Smooth muscle cell (in vitro differentiated cells): ENCODE results near the gene C16orf74. TPM values are rescaled to one million over a fixed set of nuclear protein-coding genes. Genes with fewer than 3 reads are reported as not detected.

Source experiments
- DNase-seq: peaks from one replicate; lab custom pipeline; 2025; ENCODE audit not compliant: unreplicated experiment; lab: John Stamatoyannopoulos, UW
- H2AFZ ChIP-seq: fragments of 200-600 bp; sonication (generic); 2 replicates; pipeline ENCODE4 v1.6.0; 2016; ENCODE audit warnings: antibody characterized with exemption, low read depth, mild to moderate bottlenecking
- H3F3A ChIP-seq: fragments of 200-600 bp; sonication (generic); 2 replicates; pipeline ENCODE4 v1.6.0; 2017; ENCODE audit warnings: antibody characterized with exemption, low read depth
- H3K27ac ChIP-seq: fragments of 200-600 bp; sonication (generic); 2 replicates; pipeline ENCODE4 v1.5.1; 2016; ENCODE audit warnings: low read depth, mild to moderate bottlenecking
- H3K27me3 ChIP-seq: fragments of 200-600 bp; sonication (generic); 2 replicates; pipeline ENCODE4 v1.6.1; 2016; ENCODE audit warnings: low read depth, mild to moderate bottlenecking
- H3K36me3 ChIP-seq: fragments of 200-600 bp; sonication (generic); 2 replicates; pipeline ENCODE4 v1.5.1; 2016; ENCODE audit warnings: low read depth
- H3K4me1 ChIP-seq: fragments of 200-600 bp; sonication (generic); 2 replicates; pipeline ENCODE4 v1.5.1; 2016; ENCODE audit warnings: low read depth
- H3K4me2 ChIP-seq: fragments of 200-600 bp; sonication (generic); 2 replicates; pipeline ENCODE4 v1.6.0; 2016; ENCODE audit warnings: mild to moderate bottlenecking
- H3K4me3 ChIP-seq: fragments of 200-600 bp; sonication (generic); 2 replicates; pipeline ENCODE4 v1.5.1; 2016; ENCODE audit warnings: mild to moderate bottlenecking
- H3K79me2 ChIP-seq: fragments of 200-600 bp; sonication (generic); 2 replicates; pipeline ENCODE4 v1.6.0; 2016; ENCODE audit warnings: low read depth, mild to moderate bottlenecking
- H3K9ac ChIP-seq: fragments of 200-600 bp; sonication (generic); 2 replicates; pipeline ENCODE4 v1.6.0; 2016; ENCODE audit warnings: low read depth
- H3K9me3 ChIP-seq: fragments of 200-600 bp; sonication (generic); replicated peaks from 2 replicates; pipeline ENCODE4 v1.5.1; 2016; ENCODE audit warnings: low read depth
- H4K20me1 ChIP-seq: fragments of 200-600 bp; sonication (generic); 2 replicates; pipeline ENCODE4 v1.6.0; 2016; ENCODE audit warnings: low read depth
- CTCF ChIP-seq: fragments of 200-600 bp; sonication (generic); IDR thresholded peaks from 2 replicates; pipeline ENCODE4 v1.5.1; 2017; ENCODE audit warnings: borderline replicate concordance, mild to moderate bottlenecking, antibody characterized with exemption; ENCODE audit not compliant: insufficient read depth, poor library complexity, severe bottlenecking
- WGBS: methylation state at CpG from one replicate; pipeline ENCODE4 v1.1.7; 2016; ENCODE audit warnings: low lambda C conversion rate; 5-methylcytosine and 5-hydroxymethylcytosine counted together
- polyA plus RNA-seq: library from polyadenylated mRNA; unstranded; fragments of >200 nt; fragmentation: Nextera tagmentation; extraction: Ambion mirVana; gene quantifications from 2 replicates; pipeline ENCODE4 v1.2.1, GENCODE V29; 2016
- total RNA-seq: library from RNA; depleted of rRNA; stranded (reverse); fragments of >200 nt; gene quantifications from 2 replicates; pipeline ENCODE4 v1.2.3, GENCODE V29; 2014

C16orf74 gene
- total and polyA plus RNA-seq, 2 experiments from 2014 or later = 0.31 to 1.7 TPM

GRCh38 chr16:85780281-85780680, 29.4 kb upstream of the C16orf74 start:
- no peaks in the 10 kb centered on the region for H3K4me1 ChIP-seq
- no peak for DNase-seq
- peaks cover 50% of the 10 kb centered on the region for H4K20me1 ChIP-seq
- H3K79me2 ChIP-seq = peaks cover 3% of the 10 kb centered on the region
- H3K27ac ChIP-seq = no peak overlapping the region
- H3K4me2 ChIP-seq = no peak overlapping the region
- no peaks in the 10 kb centered on the region for H3K27me3 ChIP-seq
- peaks cover 4% of the 10 kb centered on the region for H3K36me3 ChIP-seq
- H2AFZ ChIP-seq = no peak overlapping the region
- no peak overlapping the region for H3K4me3 ChIP-seq
- no peaks in the 10 kb centered on the region for H3F3A ChIP-seq
- no peak for TF ChIP-seq CTCF
- H3K9ac ChIP-seq = no peak overlapping the region
- 93% methylated on average over 26 of the region's 26 CpGs for WGBS
- no peaks in the 10 kb centered on the region for H3K9me3 ChIP-seq

DNA sequence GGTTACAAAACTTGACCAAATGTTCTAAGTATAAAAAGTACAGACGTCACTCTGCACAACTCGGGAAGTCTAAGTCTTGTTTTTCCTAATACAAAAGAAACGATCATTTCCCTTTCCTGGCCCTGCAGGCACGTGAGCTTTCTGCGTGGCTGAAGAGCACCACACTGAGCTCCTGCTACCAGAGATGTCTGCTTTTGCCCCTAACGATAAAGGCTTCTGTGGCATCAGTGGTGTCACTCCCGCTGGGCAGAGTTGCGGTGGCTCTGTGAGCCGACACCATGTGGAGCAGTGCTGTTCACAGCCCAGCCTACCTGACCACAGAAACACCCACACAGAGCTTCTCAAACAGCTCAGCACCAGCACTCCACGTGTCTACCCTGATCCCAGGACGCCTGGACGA, 28.0 kb upstream of the C16orf74 start:
- H3K36me3 ChIP-seq = peaks cover 4% of the 10 kb centered on the region
- H3K4me3 ChIP-seq = no peak overlapping the region
- peaks cover 3% of the 10 kb centered on the region for H3K79me2 ChIP-seq
- no peak overlapping the region for H3K9ac ChIP-seq
- DNase-seq = no peak
- no peaks in the 10 kb centered on the region for H3K4me1 ChIP-seq
- peaks cover 39% of the 10 kb centered on the region for H4K20me1 ChIP-seq
- H3K27me3 ChIP-seq = no peaks in the 10 kb centered on the region
- 82% methylated on average over 12 of the region's 12 CpGs for WGBS
- no peak overlapping the region for H3K4me2 ChIP-seq
- H3F3A ChIP-seq = no peaks in the 10 kb centered on the region
- H2AFZ ChIP-seq = no peak overlapping the region
- no peak for TF ChIP-seq CTCF
- no peaks in the 10 kb centered on the region for H3K9me3 ChIP-seq
- no peak overlapping the region for H3K27ac ChIP-seq

DNA sequence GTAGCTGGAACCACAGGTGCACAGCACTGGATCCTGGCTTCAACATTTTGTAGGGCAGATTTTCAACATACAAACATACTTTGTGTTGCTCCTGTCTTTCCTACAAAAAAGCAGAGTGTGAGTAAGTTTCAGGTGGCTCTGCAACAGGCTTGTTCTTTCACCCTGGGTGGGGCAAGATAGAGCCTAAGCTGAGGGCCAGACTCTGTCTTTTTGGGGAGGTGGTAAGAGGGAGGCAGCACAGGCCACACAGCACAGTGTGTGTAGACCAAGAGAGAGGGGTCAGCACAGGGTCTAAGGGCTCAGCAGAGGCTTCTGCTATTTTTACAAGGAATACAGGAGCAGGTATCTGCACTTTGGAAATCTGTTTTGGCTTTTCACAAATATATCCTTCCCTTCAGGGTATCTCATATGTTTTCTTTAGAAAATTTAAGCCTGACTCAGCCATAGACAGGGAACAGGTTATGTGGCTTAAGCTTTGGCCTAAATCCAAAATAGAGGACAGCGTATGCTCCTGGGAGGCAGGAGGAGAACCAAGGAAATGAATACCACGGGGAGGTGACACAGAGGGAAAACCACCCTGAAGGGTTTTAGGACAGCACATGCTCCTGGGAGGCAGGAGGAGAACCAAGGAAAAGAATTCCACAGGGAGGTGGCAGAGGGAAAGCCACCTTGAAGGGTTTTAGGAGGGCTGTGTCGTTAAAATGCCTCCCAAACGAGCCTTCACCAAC, 26.9 kb upstream of the C16orf74 start:
- Histone ChIP-seq H3K27me3 (no peaks in the 10 kb centered on the region), H3K4me2 (no peak overlapping the region), H3K9ac (no peak overlapping the region), H3K27ac (no peak overlapping the region), H4K20me1 (peaks cover 28% of the 10 kb centered on the region), H3K4me1 (no peaks in the 10 kb centered on the region), H3K4me3 (no peak overlapping the region), H3K9me3 (no peaks in the 10 kb centered on the region), H3K79me2 (peaks cover 3% of the 10 kb centered on the region), H3F3A (no peaks in the 10 kb centered on the region), H3K36me3 (peaks cover 4% of the 10 kb centered on the region), H2AFZ (no peak overlapping the region)
- TF ChIP-seq CTCF = no peak
- DNase-seq = no peak
- 78% methylated on average over 4 of the region's 4 CpGs for WGBS

DNA sequence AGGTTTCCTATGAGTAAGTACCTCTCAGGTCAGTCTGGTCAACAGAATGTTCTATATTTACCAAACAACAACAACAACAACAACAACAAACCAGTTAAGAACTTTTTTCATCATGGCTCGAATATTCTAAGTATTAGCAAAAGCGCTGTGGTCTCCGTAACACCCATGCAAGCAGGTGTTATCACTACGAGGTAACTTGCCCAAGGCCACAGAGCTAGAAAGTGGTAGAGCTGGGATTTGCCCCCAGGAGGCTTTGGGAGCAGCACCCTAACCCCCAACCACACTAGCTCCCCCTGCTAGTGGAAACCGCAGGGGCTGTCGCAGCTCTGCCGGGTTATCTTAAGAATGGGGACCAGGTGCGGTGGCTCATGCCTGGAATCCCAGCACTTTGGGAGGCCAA, 23.9 kb upstream of the C16orf74 start:
- H3F3A ChIP-seq = no peaks in the 10 kb centered on the region
- H3K36me3 ChIP-seq = peaks cover 4% of the 10 kb centered on the region
- H2AFZ ChIP-seq = no peak overlapping the region
- H3K4me3 ChIP-seq = no peak overlapping the region
- no peaks in the 10 kb centered on the region for H3K9me3 ChIP-seq
- H3K9ac ChIP-seq = no peak overlapping the region
- 88% methylated on average over 8 of the region's 8 CpGs for WGBS
- H3K27me3 ChIP-seq = no peaks in the 10 kb centered on the region
- H3K4me2 ChIP-seq = no peak overlapping the region
- DNase-seq = no peak
- TF ChIP-seq CTCF = no peak
- H3K27ac ChIP-seq = no peak overlapping the region
- peaks cover 8% of the 10 kb centered on the region for H4K20me1 ChIP-seq
- no peaks in the 10 kb centered on the region for H3K79me2 ChIP-seq
- H3K4me1 ChIP-seq = no peaks in the 10 kb centered on the region
